Neural cell (in vitro differentiated cells): Measurements from ENCODE around the gene AUNIP. TPM values are rescaled to one million over a fixed set of nuclear protein-coding genes. Genes with fewer than 3 reads are reported as not detected.

Experiments
- H2AFZ ChIP-seq: fragments of 200-600, 300-800 bp; sonication (generic), shearing (Covaris generic); 2 replicates; pipeline ENCODE4 v1.6.0; 2014; ENCODE audit warnings: low read depth, mild to moderate bottlenecking, antibody characterized with exemption, low read length, moderate library complexity
- H3F3A ChIP-seq: fragments of 200-600 bp; shearing (Covaris generic); 2 replicates; pipeline ENCODE4 v1.6.1; 2016; ENCODE audit warnings: mild to moderate bottlenecking, moderate library complexity, mixed read lengths, antibody characterized with exemption, low read length; ENCODE audit not compliant: insufficient read depth, poor library complexity, severe bottlenecking
- H3K27ac ChIP-seq: fragments of 200-600, 300-800 bp; sonication (generic), shearing (Covaris generic); 2 replicates; pipeline ENCODE4 v1.5.1; 2014; ENCODE audit warnings: mild to moderate bottlenecking, low read length, moderate library complexity
- H3K27me3 ChIP-seq: fragments of 300-800, 200-600 bp; sonication (generic), shearing (Covaris generic); 2 replicates; pipeline ENCODE4 v1.6.0; 2014; ENCODE audit warnings: mild to moderate bottlenecking, low read depth, low read length, moderate library complexity; ENCODE audit not compliant: insufficient read depth
- H3K36me3 ChIP-seq: fragments of 300-800, 200-600 bp; sonication (generic), shearing (Covaris generic); 2 replicates; pipeline ENCODE4 v1.5.1; 2014; ENCODE audit warnings: mild to moderate bottlenecking, antibody characterized with exemption, low read length, moderate library complexity; ENCODE audit not compliant: insufficient read depth
- H3K4me2 ChIP-seq: fragments of 300-800, 200-600 bp; sonication (generic), shearing (Covaris generic); 2 replicates; pipeline ENCODE4 v1.6.0; 2014; ENCODE audit warnings: mild to moderate bottlenecking, low read length
- H3K4me3 ChIP-seq: fragments of 300-800, 200-600 bp; sonication (generic), shearing (Covaris generic); 2 replicates; pipeline ENCODE4 v1.5.1; 2014; ENCODE audit warnings: mild to moderate bottlenecking, low read length, moderate library complexity
- H3K79me2 ChIP-seq: fragments of 200-600 bp; shearing (Covaris generic); replicated peaks from 2 replicates; pipeline ENCODE4 v1.6.0; 2014; ENCODE audit warnings: mild to moderate bottlenecking, low read length, moderate library complexity; ENCODE audit not compliant: insufficient read depth
- H3K9ac ChIP-seq: fragments of 300-800, 200-600 bp; sonication (generic), shearing (Covaris generic); 2 replicates; pipeline ENCODE4 v1.6.1; 2016; ENCODE audit warnings: mild to moderate bottlenecking, low read length, mixed read lengths
- H3K9me2 ChIP-seq: fragments of 200-600 bp; shearing (Covaris generic); 2 replicates; pipeline ENCODE4 v1.6.1; 2016; ENCODE audit warnings: mild to moderate bottlenecking, low read length, mixed read lengths; ENCODE audit not compliant: insufficient read depth
- H3K9me3 ChIP-seq: fragments of 200-600, 300-800 bp; sonication (generic), shearing (Covaris generic); 2 replicates; pipeline ENCODE4 v1.6.1; 2016; ENCODE audit warnings: mild to moderate bottlenecking, mixed run types, low read length, moderate library complexity, mixed read lengths
- H4K20me1 ChIP-seq: fragments of 200-600 bp; shearing (Covaris generic); 2 replicates; pipeline ENCODE4 v1.6.1; 2016; ENCODE audit warnings: mild to moderate bottlenecking, mixed run types; ENCODE audit not compliant: insufficient read depth
- EP300 ChIP-seq: fragments of 450-650 bp; conservative IDR thresholded peaks from 2 replicates; pipeline ENCODE4 v1.6.1; 2014; ENCODE audit warnings: antibody characterized with exemption, mild to moderate bottlenecking, moderate library complexity; ENCODE audit not compliant: poor library complexity, severe bottlenecking
- EZH2 ChIP-seq: fragments of 200-600, 300-800 bp; shearing (Covaris generic), sonication (generic); IDR thresholded peaks from 2 replicates; pipeline ENCODE4 v1.6.1; 2014; ENCODE audit warnings: antibody characterized with exemption, low read length, borderline replicate concordance, mild to moderate bottlenecking; ENCODE audit not compliant: insufficient read depth, poor library complexity, severe bottlenecking
- MXI1 ChIP-seq: fragments of 450-650 bp; conservative IDR thresholded peaks from 2 replicates; pipeline ENCODE4 v1.6.1; 2014; ENCODE audit warnings: antibody characterized with exemption, mild to moderate bottlenecking; ENCODE audit not compliant: poor library complexity, severe bottlenecking
- POLR2AphosphoS5 ChIP-seq: IDR thresholded peaks from 2 replicates; pipeline ENCODE4 v1.6.1; 2012
- RAD21 ChIP-seq: fragments of 450-650 bp; conservative IDR thresholded peaks from 2 replicates; pipeline ENCODE4 v1.6.1; 2014; ENCODE audit warnings: antibody characterized with exemption, mild to moderate bottlenecking, moderate library complexity
- SMC3 ChIP-seq: fragments of 450-650 bp; conservative IDR thresholded peaks from 2 replicates; pipeline ENCODE4 v1.6.1; 2014; ENCODE audit warnings: antibody characterized with exemption, mild to moderate bottlenecking, moderate library complexity; ENCODE audit not compliant: poor library complexity
- TAF1 ChIP-seq: IDR thresholded peaks from 2 replicates; pipeline ENCODE4 v1.6.1; 2012; ENCODE audit warnings: low read depth
- polyA plus RNA-seq: library from polyadenylated mRNA; depleted of rRNA; stranded (reverse); fragments of >200 nt; gene quantifications from 2 replicates; pipeline ENCODE4 v1.2.3, GENCODE V29; 2014
- TF ChIP-seq, protein P1 (sequence below): IDR thresholded peaks from 2 replicates; pipeline ENCODE4 v1.6.1; 2012; ENCODE audit warnings: borderline replicate concordance
- TF ChIP-seq, protein P2 (sequence below): fragments of 450-650 bp; IDR thresholded peaks from 2 replicates; pipeline ENCODE4 v1.5.1; 2014; ENCODE audit warnings: antibody characterized with exemption, mild to moderate bottlenecking, moderate library complexity; ENCODE audit not compliant: poor library complexity, severe bottlenecking

AUNIP gene
- polyA plus RNA-seq, 1 donor from 2014 or later: 0.48 TPM

DNA sequence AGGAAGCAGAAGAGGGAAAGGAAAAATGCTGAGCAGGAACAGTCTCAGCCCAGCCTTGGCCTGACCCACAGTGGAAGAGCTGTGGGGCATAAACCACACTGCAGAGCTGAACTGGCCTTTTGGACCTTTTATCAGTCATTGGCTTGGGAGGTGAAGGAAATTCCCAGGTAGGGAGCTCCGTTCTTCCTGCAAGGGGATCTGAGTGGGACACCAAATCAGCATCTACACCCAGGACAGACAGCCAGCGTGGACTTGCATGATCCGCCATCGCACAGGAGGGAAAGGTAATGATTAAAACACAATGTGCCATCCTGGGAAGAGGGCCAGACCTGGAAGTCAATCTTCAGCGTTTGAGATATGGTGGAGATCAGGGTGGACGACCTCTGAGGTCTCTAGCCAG, 40.7 kb downstream of the AUNIP start:
- Histone ChIP-seq H3K4me3 (peak overlapping the region; percentile 89), H2AFZ (no peak overlapping the region), H3K27me3 (no peaks in the 10 kb centered on the region), H3K4me2 (peak overlapping the region; percentile 43), H3K9me3 (no peaks in the 10 kb centered on the region), H3K9me2 (no peaks in the 10 kb centered on the region), H3K79me2 (peaks cover 21% of the 10 kb centered on the region), H3K9ac (peak overlapping the region; percentile 81), H3F3A (no peaks in the 10 kb centered on the region), H3K36me3 (no peaks in the 10 kb centered on the region), H3K27ac (no peak overlapping the region), H4K20me1 (no peaks in the 10 kb centered on the region)
- TF ChIP-seq MXI1 (no peak), EZH2 (no peak), POLR2AphosphoS5 (no peak), RAD21 (no peak), TAF1 (no peak), EP300 (no peak), SMC3 (no peak)
- TF ChIP-seq, protein P1, sequence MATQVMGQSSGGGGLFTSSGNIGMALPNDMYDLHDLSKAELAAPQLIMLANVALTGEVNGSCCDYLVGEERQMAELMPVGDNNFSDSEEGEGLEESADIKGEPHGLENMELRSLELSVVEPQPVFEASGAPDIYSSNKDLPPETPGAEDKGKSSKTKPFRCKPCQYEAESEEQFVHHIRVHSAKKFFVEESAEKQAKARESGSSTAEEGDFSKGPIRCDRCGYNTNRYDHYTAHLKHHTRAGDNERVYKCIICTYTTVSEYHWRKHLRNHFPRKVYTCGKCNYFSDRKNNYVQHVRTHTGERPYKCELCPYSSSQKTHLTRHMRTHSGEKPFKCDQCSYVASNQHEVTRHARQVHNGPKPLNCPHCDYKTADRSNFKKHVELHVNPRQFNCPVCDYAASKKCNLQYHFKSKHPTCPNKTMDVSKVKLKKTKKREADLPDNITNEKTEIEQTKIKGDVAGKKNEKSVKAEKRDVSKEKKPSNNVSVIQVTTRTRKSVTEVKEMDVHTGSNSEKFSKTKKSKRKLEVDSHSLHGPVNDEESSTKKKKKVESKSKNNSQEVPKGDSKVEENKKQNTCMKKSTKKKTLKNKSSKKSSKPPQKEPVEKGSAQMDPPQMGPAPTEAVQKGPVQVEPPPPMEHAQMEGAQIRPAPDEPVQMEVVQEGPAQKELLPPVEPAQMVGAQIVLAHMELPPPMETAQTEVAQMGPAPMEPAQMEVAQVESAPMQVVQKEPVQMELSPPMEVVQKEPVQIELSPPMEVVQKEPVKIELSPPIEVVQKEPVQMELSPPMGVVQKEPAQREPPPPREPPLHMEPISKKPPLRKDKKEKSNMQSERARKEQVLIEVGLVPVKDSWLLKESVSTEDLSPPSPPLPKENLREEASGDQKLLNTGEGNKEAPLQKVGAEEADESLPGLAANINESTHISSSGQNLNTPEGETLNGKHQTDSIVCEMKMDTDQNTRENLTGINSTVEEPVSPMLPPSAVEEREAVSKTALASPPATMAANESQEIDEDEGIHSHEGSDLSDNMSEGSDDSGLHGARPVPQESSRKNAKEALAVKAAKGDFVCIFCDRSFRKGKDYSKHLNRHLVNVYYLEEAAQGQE: no peak
- TF ChIP-seq, protein P2, sequence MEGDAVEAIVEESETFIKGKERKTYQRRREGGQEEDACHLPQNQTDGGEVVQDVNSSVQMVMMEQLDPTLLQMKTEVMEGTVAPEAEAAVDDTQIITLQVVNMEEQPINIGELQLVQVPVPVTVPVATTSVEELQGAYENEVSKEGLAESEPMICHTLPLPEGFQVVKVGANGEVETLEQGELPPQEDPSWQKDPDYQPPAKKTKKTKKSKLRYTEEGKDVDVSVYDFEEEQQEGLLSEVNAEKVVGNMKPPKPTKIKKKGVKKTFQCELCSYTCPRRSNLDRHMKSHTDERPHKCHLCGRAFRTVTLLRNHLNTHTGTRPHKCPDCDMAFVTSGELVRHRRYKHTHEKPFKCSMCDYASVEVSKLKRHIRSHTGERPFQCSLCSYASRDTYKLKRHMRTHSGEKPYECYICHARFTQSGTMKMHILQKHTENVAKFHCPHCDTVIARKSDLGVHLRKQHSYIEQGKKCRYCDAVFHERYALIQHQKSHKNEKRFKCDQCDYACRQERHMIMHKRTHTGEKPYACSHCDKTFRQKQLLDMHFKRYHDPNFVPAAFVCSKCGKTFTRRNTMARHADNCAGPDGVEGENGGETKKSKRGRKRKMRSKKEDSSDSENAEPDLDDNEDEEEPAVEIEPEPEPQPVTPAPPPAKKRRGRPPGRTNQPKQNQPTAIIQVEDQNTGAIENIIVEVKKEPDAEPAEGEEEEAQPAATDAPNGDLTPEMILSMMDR: no peak

DNA sequence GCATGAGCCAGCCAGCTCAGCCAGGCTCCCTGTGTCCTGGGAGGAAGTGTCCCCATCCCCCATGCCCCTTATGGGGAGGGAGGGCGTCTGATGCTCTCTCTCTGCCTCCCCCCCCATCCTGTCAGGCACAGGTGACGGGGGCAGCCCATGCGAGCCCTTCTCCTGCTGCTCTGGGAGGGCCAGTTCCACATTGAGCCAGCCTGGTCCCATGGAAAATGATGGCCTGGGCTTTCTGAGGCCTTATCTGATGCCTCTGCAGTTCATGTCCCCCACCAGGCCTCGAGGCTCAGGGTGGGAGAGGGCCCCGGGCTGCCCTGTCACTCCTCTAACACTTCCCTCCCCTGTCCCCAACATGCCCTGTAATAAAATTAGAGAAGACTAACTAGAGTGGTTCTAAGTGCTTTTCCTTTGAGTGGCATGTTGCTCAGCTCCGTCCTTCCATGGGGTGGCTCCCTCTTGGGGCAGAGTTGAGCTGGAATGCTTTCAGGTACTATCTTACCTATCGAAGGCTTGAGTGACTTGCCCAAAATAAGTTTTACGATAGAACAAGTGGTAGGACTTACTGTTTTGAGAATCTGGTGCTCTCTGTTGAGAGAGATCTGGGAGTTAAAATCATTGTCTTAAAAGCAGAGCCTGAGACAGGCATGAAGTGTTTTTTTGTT, 41.3 kb downstream of the AUNIP start:
- Histone ChIP-seq H3K4me2 (no peak overlapping the region), H2AFZ (no peak overlapping the region), H3K9me2 (no peaks in the 10 kb centered on the region), H3K9me3 (no peaks in the 10 kb centered on the region), H3K27me3 (no peaks in the 10 kb centered on the region), H3K79me2 (peaks cover 21% of the 10 kb centered on the region), H3K27ac (no peak overlapping the region), H3K4me3 (no peak overlapping the region), H3F3A (no peaks in the 10 kb centered on the region), H3K36me3 (no peaks in the 10 kb centered on the region), H3K9ac (no peak overlapping the region), H4K20me1 (no peaks in the 10 kb centered on the region)
- no peak for TF ChIP-seq EP300
- TF ChIP-seq, protein P2: no peak
- no peak for TF ChIP-seq SMC3
- TF ChIP-seq EZH2: no peak
- TF ChIP-seq TAF1: no peak
- TF ChIP-seq MXI1: no peak
- TF ChIP-seq, protein P1: no peak
- TF ChIP-seq POLR2AphosphoS5: no peak
- no peak for TF ChIP-seq RAD21
